HEK293 (cell line): ENCODE results near the gene PGPEP1.

Source experiments
- CTCF ChIA-PET: fragments of 350-600 bp; formaldehyde crosslinking; extraction: SDS; loops from one replicate; lab custom pipeline; 2021; ENCODE audit warnings: antibody characterized with exemption; lab: Yijun Ruan, JAX
- POLR2A ChIA-PET: fragments of 300-600 bp; formaldehyde crosslinking; extraction: SDS; loops from one replicate; lab custom pipeline; 2020; ENCODE audit warnings: antibody characterized with exemption, inconsistent platforms; lab: Yijun Ruan, JAX
- H3K27ac ChIP-seq: fragments of 200-500 bp; sonication (Bioruptor generic); 2 replicates; pipeline ENCODE4 v1.5.1; 2014; ENCODE audit warnings: low read depth, low read length, control low read depth, inconsistent platforms; ENCODE audit errors: extremely low read depth
- H3K36me3 ChIP-seq, 2 experiments: fragments of 200-500 bp in 1 of 2; sonication (Bioruptor generic) in 1 of 2; 1 replicate in 1 of 2; 2 replicates in 1 of 2; pipeline ENCODE4 v1.5.1; 2014 to 2017; ENCODE audit warnings: inconsistent platforms in 2 of 2, low read length in 2 of 2; ENCODE audit not compliant: control insufficient read depth in 2 of 2, insufficient read depth in 1 of 2
- H3K4me1 ChIP-seq: fragments of 200-500 bp; sonication (Bioruptor generic); 2 replicates; pipeline ENCODE4 v1.5.1; 2014; ENCODE audit warnings: mild to moderate bottlenecking, low read length, inconsistent platforms; ENCODE audit not compliant: control insufficient read depth, insufficient read depth
- H3K4me3 ChIP-seq: 2 replicates; pipeline ENCODE4 v1.5.1; 2011; ENCODE audit warnings: low read depth, mild to moderate bottlenecking, control low read depth, low read length, moderate library complexity
- H3K9me3 ChIP-seq: fragments of 200-500 bp; sonication (Bioruptor generic); 2 replicates; pipeline ENCODE4 v1.5.1; 2014; ENCODE audit warnings: low read depth, low read length, inconsistent platforms; ENCODE audit not compliant: control insufficient read depth, insufficient read depth
- GLIS1 ChIP-seq: fragments of 450-650 bp; formaldehyde crosslinking; IDR thresholded peaks from 2 replicates; pipeline ENCODE4 v1.5.1; 2016; ENCODE audit warnings: missing biosample characterization, missing genetic modification characterization
- REST ChIP-seq: fragments of 450-650 bp; formaldehyde crosslinking; IDR thresholded peaks from 2 replicates; pipeline ENCODE4 v1.5.1; 2016; ENCODE audit warnings: missing biosample characterization, missing genetic modification characterization
- SCRT2 ChIP-seq: fragments of 450-650 bp; formaldehyde crosslinking; IDR thresholded peaks from 2 replicates; pipeline ENCODE4 v1.5.1; 2016; ENCODE audit warnings: missing biosample characterization, missing genetic modification characterization
- SP2 ChIP-seq: fragments of 450-650 bp; formaldehyde crosslinking; IDR thresholded peaks from 2 replicates; pipeline ENCODE4 v1.5.1; 2016; ENCODE audit warnings: missing biosample characterization, missing genetic modification characterization
- WT1 ChIP-seq: fragments of 450-650 bp; formaldehyde crosslinking; IDR thresholded peaks from 2 replicates; pipeline ENCODE4 v1.5.1; 2016; ENCODE audit warnings: missing biosample characterization, missing genetic modification characterization
- ZBTB10 ChIP-seq: fragments of 450-650 bp; formaldehyde crosslinking; IDR thresholded peaks from 2 replicates; pipeline ENCODE4 v1.5.1; 2016; ENCODE audit warnings: missing biosample characterization, missing genetic modification characterization
- ZNF148 ChIP-seq: fragments of 450-650 bp; formaldehyde crosslinking; IDR thresholded peaks from 2 replicates; pipeline ENCODE4 v1.5.0; 2017; ENCODE audit warnings: missing biosample characterization, missing genetic modification characterization, borderline replicate concordance
- ZNF223 ChIP-seq: fragments of 450-650 bp; formaldehyde crosslinking; IDR thresholded peaks from 2 replicates; pipeline ENCODE4 v1.5.1; 2016; ENCODE audit warnings: missing biosample characterization, missing genetic modification characterization
- ZNF311 ChIP-seq: fragments of 450-650 bp; formaldehyde crosslinking; IDR thresholded peaks from 2 replicates; pipeline ENCODE4 v1.5.1; 2017; ENCODE audit warnings: missing biosample characterization, missing genetic modification characterization, borderline replicate concordance
- ZNF354C ChIP-seq: fragments of 450-650 bp; formaldehyde crosslinking; IDR thresholded peaks from 2 replicates; pipeline ENCODE4 v1.5.1; 2016; ENCODE audit warnings: missing biosample characterization, missing genetic modification characterization, low read depth, borderline replicate concordance
- ZNF544 ChIP-seq: fragments of 450-650 bp; formaldehyde crosslinking; IDR thresholded peaks from 2 replicates; pipeline ENCODE4 v1.5.0; 2017; ENCODE audit warnings: missing biosample characterization, missing genetic modification characterization
- ZNF658 ChIP-seq: fragments of 450-650 bp; formaldehyde crosslinking; IDR thresholded peaks from 2 replicates; pipeline ENCODE4; 2016; ENCODE audit warnings: missing biosample characterization, missing genetic modification characterization
- ZNF768 ChIP-seq: fragments of 450-650 bp; formaldehyde crosslinking; IDR thresholded peaks from 2 replicates; pipeline ENCODE4 v1.5.1; 2018; ENCODE audit warnings: missing biosample characterization, mild to moderate bottlenecking, missing genetic modification characterization
- ZNF776 ChIP-seq: fragments of 450-650 bp; formaldehyde crosslinking; IDR thresholded peaks from 2 replicates; pipeline ENCODE4 v1.5.0; 2017; ENCODE audit warnings: missing biosample characterization, missing genetic modification characterization, borderline replicate concordance
- ZNF837 ChIP-seq: fragments of 450-650 bp; formaldehyde crosslinking; IDR thresholded peaks from 2 replicates; pipeline ENCODE4 v1.5.1; 2016; ENCODE audit warnings: missing biosample characterization, missing genetic modification characterization
- ZSCAN18 ChIP-seq: fragments of 450-650 bp; formaldehyde crosslinking; IDR thresholded peaks from 2 replicates; pipeline ENCODE4 v1.5.1; 2016; ENCODE audit warnings: missing biosample characterization, missing genetic modification characterization
- ZSCAN23 ChIP-seq: fragments of 450-650 bp; formaldehyde crosslinking; IDR thresholded peaks from 2 replicates; pipeline ENCODE4 v1.5.1; 2016; ENCODE audit warnings: missing biosample characterization, missing genetic modification characterization
- ZXDB ChIP-seq: fragments of 450-650 bp; formaldehyde crosslinking; IDR thresholded peaks from 2 replicates; pipeline ENCODE4 v1.5.1; 2016; ENCODE audit warnings: missing biosample characterization, missing genetic modification characterization

PGPEP1 gene

GRCh38 chr19:18340990-18341868, 831 bp downstream of the PGPEP1 start (continued):
- no peak for TF ChIP-seq REST
- TF ChIP-seq ZNF544 (tag by site-specific recombination), result no peak
- no peak for TF ChIP-seq ZNF837 (tag by site-specific recombination)
- peak; percentile 27; the same call in 1 of the 2 replicates for TF ChIP-seq SP2 (tag by site-specific recombination)
- no peak for TF ChIP-seq ZNF776 (tag by site-specific recombination)
- peak; percentile 24; the same call in 1 of the 2 replicates for TF ChIP-seq ZXDB (tag by site-specific recombination)
- no peak for TF ChIP-seq ZNF148 (tag by site-specific recombination)
- TF ChIP-seq ZSCAN18, result no peak
- TF ChIP-seq ZNF658, result no peak
- peak; percentile 96 for TF ChIP-seq SCRT2 (tag by site-specific recombination)
- peak; percentile 99 for TF ChIP-seq GLIS1 (tag by site-specific recombination)
- TF ChIP-seq WT1 (tag by site-specific recombination), result no peak
- no peak for TF ChIP-seq ZNF354C
- no peak for TF ChIP-seq ZNF311

- no peaks in the 10 kb centered on the region for H3K4me1 ChIP-seq
- no peak overlapping the region for H3K27ac ChIP-seq
- no peaks in the 10 kb centered on the region for H3K36me3 ChIP-seq
- POLR2A ChIA-PET, result interaction anchor here (0.7 to 7.2 kb wide), 3 partner anchors 14 to 145 kb away, joined by 3 to 37 read pairs (median 4); partner anchors contain the start of gene JUND
- CTCF ChIA-PET, result interaction anchor here (1.0 to 2.2 kb wide), 8 partner anchors 14 to 229 kb away, joined by 3 to 10 read pairs (median 4); no protein-coding TSS in a partner anchor
- H3K9me3 ChIP-seq, result no peaks in the 10 kb centered on the region
- H3K4me3 ChIP-seq, result no peak overlapping the region
- peak; percentile 98 for TF ChIP-seq ZNF768 (tag by site-specific recombination)
- TF ChIP-seq ZNF223 (tag by site-specific recombination), result no peak
- TF ChIP-seq ZSCAN23 (tag by site-specific recombination), result no peak
- 0 out of 2 replicates have a peak, but pooled peaks have one; percentile 21 for TF ChIP-seq ZBTB10 (tag by site-specific recombination)
Observed at GRCh38 chr19:18342090-18342632, 1.8 kb downstream of the PGPEP1 start.
